Parathyroid adenoma (tissue), 2 donors: ENCODE results near the gene AKR1E2.

Experiments
- H2AFZ ChIP-seq: fragments of 300-600 bp; sonication (generic); one replicate; pipeline ENCODE4 v1.7.0; 2017; ENCODE audit warnings: antibody characterized with exemption, mild to moderate bottlenecking
- H3K27ac ChIP-seq: fragments of 300-600 bp; sonication (generic); one replicate; pipeline ENCODE4 v1.7.0; 2017
- H3K27me3 ChIP-seq: fragments of 300-600 bp; sonication (generic); one replicate; pipeline ENCODE4 v1.7.0; 2017; ENCODE audit warnings: low read length; ENCODE audit not compliant: control insufficient read depth, insufficient read depth
- H3K36me3 ChIP-seq: fragments of 300-600 bp; sonication (generic); one replicate; pipeline ENCODE4 v1.7.0; 2017; ENCODE audit warnings: low read length; ENCODE audit not compliant: control insufficient read depth, insufficient read depth
- H3K4me1 ChIP-seq: fragments of 300-600 bp; sonication (generic); one replicate; pipeline ENCODE4 v1.7.0; 2017; ENCODE audit warnings: control low read depth
- H3K4me2 ChIP-seq: fragments of 300-600 bp; sonication (generic); one replicate; pipeline ENCODE4 v1.7.0; 2017; ENCODE audit warnings: low read length
- H3K4me3 ChIP-seq: fragments of 300-600 bp; sonication (generic); one replicate; pipeline ENCODE4 v1.7.0; 2017; ENCODE audit warnings: low read depth, low read length
- H3K79me2 ChIP-seq: fragments of 300-600 bp; sonication (generic); one replicate; pipeline ENCODE4 v1.7.0; 2017; ENCODE audit warnings: control low read depth
- H3K9ac ChIP-seq: fragments of 300-600 bp; sonication (generic); one replicate; pipeline ENCODE4 v1.7.0; 2017; ENCODE audit warnings: mild to moderate bottlenecking
- H3K9me3 ChIP-seq: fragments of 300-600 bp; sonication (generic); one replicate; pipeline ENCODE4 v1.7.0; 2017; ENCODE audit warnings: low read length; ENCODE audit not compliant: control insufficient read depth
- CTCF ChIP-seq: fragments of 300-600 bp; sonication (generic); IDR thresholded peaks from one replicate; pipeline ENCODE4 v1.7.0; 2017; ENCODE audit warnings: antibody characterized with exemption, mild to moderate bottlenecking
- donor health status: primary hyperparathyroidism.

The AKR1E2 gene

GRCh38 chr10:4780782-4781181 is 45.2 kb upstream of the AKR1E2 start:
- Histone ChIP-seq H3K27me3 (no peaks in the 10 kb centered on the region), H3K4me1 (no peaks in the 10 kb centered on the region), H3K4me3 (no peak overlapping the region), H3K9me3 (no peaks in the 10 kb centered on the region), H3K9ac (no peak overlapping the region), H3K36me3 (no peaks in the 10 kb centered on the region), H2AFZ (no peak overlapping the region), H3K79me2 (no peaks in the 10 kb centered on the region), H3K4me2 (no peak overlapping the region), H3K27ac (no peak overlapping the region)
- no peak for TF ChIP-seq CTCF

- no peaks in the 10 kb centered on the region for H3K36me3 ChIP-seq
- H3K9me3 ChIP-seq, result no peaks in the 10 kb centered on the region
- H3K4me2 ChIP-seq, result no peak overlapping the region
- no peaks in the 10 kb centered on the region for H3K27me3 ChIP-seq
- H3K79me2 ChIP-seq, result no peaks in the 10 kb centered on the region
- H2AFZ ChIP-seq, result no peak overlapping the region
- no peak overlapping the region for H3K9ac ChIP-seq
- H3K4me3 ChIP-seq, result no peak overlapping the region
- TF ChIP-seq CTCF, result no peak
- H3K4me1 ChIP-seq, result no peaks in the 10 kb centered on the region
- no peak overlapping the region for H3K27ac ChIP-seq
These were observed 44.1 kb upstream of the AKR1E2 start for GRCh38 chr10:4781955-4782354.

- H3K27ac ChIP-seq, result no peak overlapping the region
- no peaks in the 10 kb centered on the region for H3K27me3 ChIP-seq
- no peak overlapping the region for H3K9ac ChIP-seq
- H2AFZ ChIP-seq, result no peak overlapping the region
- H3K4me1 ChIP-seq, result no peaks in the 10 kb centered on the region
- no peak overlapping the region for H3K4me3 ChIP-seq
- no peaks in the 10 kb centered on the region for H3K36me3 ChIP-seq
- no peaks in the 10 kb centered on the region for H3K9me3 ChIP-seq
- TF ChIP-seq CTCF, result no peak
- no peak overlapping the region for H3K4me2 ChIP-seq
- no peaks in the 10 kb centered on the region for H3K79me2 ChIP-seq
These were observed 41.2 kb upstream of the AKR1E2 start for GRCh38 chr10:4784667-4785333.

- TF ChIP-seq CTCF, result no peak
- H2AFZ ChIP-seq, result no peak overlapping the region
- no peak overlapping the region for H3K4me2 ChIP-seq
- no peaks in the 10 kb centered on the region for H3K9me3 ChIP-seq
- no peak overlapping the region for H3K9ac ChIP-seq
- no peaks in the 10 kb centered on the region for H3K36me3 ChIP-seq
- no peak overlapping the region for H3K4me3 ChIP-seq
- H3K27ac ChIP-seq, result no peak overlapping the region
- H3K79me2 ChIP-seq, result no peaks in the 10 kb centered on the region
- H3K27me3 ChIP-seq, result no peaks in the 10 kb centered on the region
- H3K4me1 ChIP-seq, result no peaks in the 10 kb centered on the region
These were observed 39.8 kb upstream of the AKR1E2 start for GRCh38 chr10:4786043-4786839.
